ENCODE data around the gene IL17RC. TPM values are rescaled to one million over a fixed set of nuclear protein-coding genes. Genes with fewer than 3 reads are reported as not detected.

The IL17RC gene
- total RNA-seq, 1 donor from 2014 or later, result 18.9 TPM

- no peak for DNase-seq (ENCODE audit: low read depth)
Observed at GRCh38 chr3:9978710-9979305, 61.9 kb downstream of the IL17RC start.

- no peak for DNase-seq (ENCODE audit: low read depth)
Observed at GRCh38 chr3:9980251-9980650, 63.4 kb downstream of the IL17RC start.

Other genes starting within 250 kb of the IL17RC start
- not detected in 2 replicates for gene CPNE9, start 213.3 kb upstream of the IL17RC start, total RNA-seq
- 15.5 and 23.6 TPM in 2 replicates for gene BRPF1, start 185.4 kb upstream of the IL17RC start, total RNA-seq
- gene OGG1, start 167.1 kb upstream of the IL17RC start, total RNA-seq, result 6.1 and 11.9 TPM in 2 replicates
- 28.7 and 38.7 TPM in 2 replicates for gene CAMK1, start 147.2 kb upstream of the IL17RC start, total RNA-seq
- gene TADA3, start 124.6 kb upstream of the IL17RC start, total RNA-seq, result 55.2 and 57.5 TPM in 2 replicates
- gene ARPC4, start 124.0 kb upstream of the IL17RC start, total RNA-seq, result 212 and 474 TPM in 2 replicates
- gene TTLL3, start 106.8 kb upstream of the IL17RC start, total RNA-seq, result 10.4 and 33.6 TPM in 2 replicates
- 17.2 and 17.4 TPM in 2 replicates for gene RPUSD3, start 73.1 kb upstream of the IL17RC start, total RNA-seq
- gene CIDEC, start 36.8 kb upstream of the IL17RC start, total RNA-seq, result 0.10 TPM in 1 of 2 replicates, not detected in the other
- 31.1 and 38.4 TPM in 2 replicates for gene JAGN1, start 26.5 kb upstream of the IL17RC start, total RNA-seq
- gene IL17RE, start 14.2 kb upstream of the IL17RC start, total RNA-seq, result 0.69 and 1.3 TPM in 2 replicates
- gene CRELD1, start 16.7 kb downstream of the IL17RC start, total RNA-seq, result 35.9 and 74.2 TPM in 2 replicates
- 1.0 and 3.0 TPM in 2 replicates for gene PRRT3, start 35.3 kb downstream of the IL17RC start, total RNA-seq
- 58.3 and 107 TPM in 2 replicates for gene EMC3, start 69.7 kb downstream of the IL17RC start, total RNA-seq
- 7.3 and 16.7 TPM in 2 replicates for gene FANCD2, start 109.3 kb downstream of the IL17RC start, total RNA-seq
- gene FANCD2OS, start 191.2 kb downstream of the IL17RC start, total RNA-seq, result not detected in 2 replicates
- gene BRK1, start 198.6 kb downstream of the IL17RC start, total RNA-seq, result 120 and 175 TPM in 2 replicates
- 63.4 and 69.2 TPM in 2 replicates for gene VHL, start 224.7 kb downstream of the IL17RC start, total RNA-seq
- gene IRAK2, start 247.8 kb downstream of the IL17RC start, total RNA-seq, result 13.7 and 56.6 TPM in 2 replicates